SK-N-SH (cell line): ENCODE results near the gene LMTK2. TPM values are rescaled to one million over a fixed set of nuclear protein-coding genes. Genes with fewer than 3 reads are reported as not detected.

Experiments used
- CTCF ChIA-PET: fragments of 300-600, 350-600 bp; formaldehyde crosslinking; extraction: SDS; loops from one replicate; lab custom pipeline; 2021; lab: Yijun Ruan, JAX
- POLR2A ChIA-PET: fragments of 350-600 bp; sonication (Branson Sonifier 250); formaldehyde crosslinking; extraction: SDS; loops from one replicate; lab custom pipeline; 2020; ENCODE audit warnings: antibody characterized with exemption, inconsistent platforms; lab: Yijun Ruan, JAX
- DNase-seq: peaks from one replicate; pipeline ENCODE4 v3.0.0; 2012
- H2AFZ ChIP-seq: fragments of 200-600 bp; sonication (generic); 2 replicates; pipeline ENCODE4 v1.8.1; 2016; ENCODE audit warnings: antibody characterized with exemption, mild to moderate bottlenecking, low read depth
- H3F3A ChIP-seq: fragments of 200-600 bp; sonication (generic); replicated peaks from 2 replicates; pipeline ENCODE3; 2016; ENCODE audit warnings: antibody characterized with exemption, mild to moderate bottlenecking; ENCODE audit not compliant: insufficient read depth
- H3K27ac ChIP-seq, 2 experiments: fragments of 200-500 bp in 1 of 2; fragments of 200-600 bp in 1 of 2; sonication (Bioruptor generic) in 1 of 2; sonication (generic), shearing (Covaris generic) in 1 of 2; 2 replicates each; pipeline versions ENCODE4 v1.5.1 to v1.6.1; 2014 to 2016; ENCODE audit warnings: low read depth in 2 of 2, inconsistent platforms in 1 of 2, low read length in 1 of 2, mild to moderate bottlenecking in 1 of 2, mixed read lengths in 1 of 2
- H3K27me3 ChIP-seq: fragments of 200-600 bp; sonication (generic), shearing (Covaris generic); 2 replicates; pipeline ENCODE4 v1.6.1; 2016; ENCODE audit warnings: mixed run types; ENCODE audit not compliant: insufficient read depth
- H3K36me3 ChIP-seq, 2 experiments: fragments of 200-500 bp in 1 of 2; fragments of 200-600 bp in 1 of 2; sonication (Bioruptor generic) in 1 of 2; sonication (generic) in 1 of 2; replicated peaks in 1 of 2; 2 replicates each; pipeline versions ENCODE3 to v1.5.1; 2014 to 2016; ENCODE audit warnings: low read length in 1 of 2, mild to moderate bottlenecking in 1 of 2; ENCODE audit not compliant: insufficient read depth in 2 of 2, control insufficient read depth in 1 of 2
- H3K4me1 ChIP-seq, 2 experiments: fragments of 200-500 bp in 1 of 2; fragments of 200-600 bp in 1 of 2; sonication (Bioruptor generic) in 1 of 2; sonication (generic), shearing (Covaris generic) in 1 of 2; 2 replicates each; pipeline versions ENCODE4 v1.5.1 to v1.6.1; 2014 to 2016; ENCODE audit warnings: low read depth in 1 of 2, low read length in 1 of 2, mixed run types in 1 of 2; ENCODE audit not compliant: insufficient read depth in 2 of 2, control insufficient read depth in 1 of 2
- H3K4me2 ChIP-seq: fragments of 200-600 bp; sonication (generic), shearing (Covaris generic); 2 replicates; pipeline ENCODE4 v1.6.1; 2017; ENCODE audit warnings: mixed run types
- H3K4me3 ChIP-seq, 2 experiments: fragments of 200-500 bp in 1 of 2; fragments of 200-600 bp in 1 of 2; sonication (Bioruptor generic) in 1 of 2; sonication (generic), shearing (Covaris generic) in 1 of 2; 2 replicates each; pipeline versions ENCODE4 v1.5.1 to v1.8.1; 2014 to 2016; ENCODE audit warnings: low read depth in 2 of 2, inconsistent platforms in 1 of 2, low read length in 1 of 2, mild to moderate bottlenecking in 1 of 2, mixed read lengths in 1 of 2, moderate library complexity in 1 of 2
- H3K79me2 ChIP-seq: fragments of 200-600 bp; sonication (generic); 2 replicates; pipeline ENCODE4 v1.8.1; 2017; ENCODE audit warnings: mild to moderate bottlenecking; ENCODE audit not compliant: insufficient read depth
- H3K9ac ChIP-seq: fragments of 200-600 bp; sonication (generic); 2 replicates; pipeline ENCODE4 v1.6.1; 2017; ENCODE audit warnings: mixed run types
- H3K9me2 ChIP-seq: fragments of 200-600 bp; sonication (generic); 2 replicates; pipeline ENCODE4 v1.6.1; 2017; ENCODE audit warnings: mixed run types
- H3K9me3 ChIP-seq: fragments of 200-600 bp; sonication (generic); 2 replicates; pipeline ENCODE4 v1.6.1; 2017; ENCODE audit warnings: mixed run types, mild to moderate bottlenecking, moderate library complexity
- H4K20me1 ChIP-seq: fragments of 200-600 bp; sonication (generic); 2 replicates; pipeline ENCODE4 v1.6.1; 2017; ENCODE audit warnings: mild to moderate bottlenecking, mixed run types; ENCODE audit not compliant: insufficient read depth
- CHD2 ChIP-seq: fragments of 150-350 bp; IDR thresholded peaks from 2 replicates; pipeline ENCODE4 v1.6.1; 2018; ENCODE audit warnings: low read length; ENCODE audit not compliant: partially characterized antibody
- FOSL2 ChIP-seq: IDR thresholded peaks from 2 replicates; pipeline ENCODE4 v1.4.0; 2012; ENCODE audit warnings: low read depth, mild to moderate bottlenecking, moderate library complexity, borderline replicate concordance
- FOXJ3 ChIP-seq: sonication (generic); formaldehyde crosslinking; IDR thresholded peaks from 2 replicates; pipeline ENCODE4 v1.5.1; 2020; ENCODE audit warnings: mild to moderate bottlenecking, missing genetic modification reagents
- GATA2 ChIP-seq: sonication (generic); formaldehyde crosslinking; IDR thresholded peaks from 2 replicates; pipeline ENCODE4 v1.5.0; 2020; ENCODE audit warnings: mild to moderate bottlenecking, missing genetic modification reagents
- RFX5 ChIP-seq: IDR thresholded peaks from 2 replicates; pipeline ENCODE4 v1.6.1; 2012; ENCODE audit warnings: mild to moderate bottlenecking, improper control_type of control experiment, low read length
- TCF12 ChIP-seq: IDR thresholded peaks from 2 replicates; pipeline ENCODE4 v1.4.0; 2012
- YY1 ChIP-seq: IDR thresholded peaks from 2 replicates; pipeline ENCODE4 v1.4.0; 2012; ENCODE audit warnings: low read depth, mild to moderate bottlenecking
- WGBS: methylation state at CpG from one replicate; pipeline ENCODE4 v1.1.6; 2017; ENCODE audit warnings: low lambda C conversion rate; 5-methylcytosine and 5-hydroxymethylcytosine counted together
- polyA plus RNA-seq, 3 experiments: library from polyadenylated mRNA; depleted of rRNA; stranded (reverse); fragments of >200 nt; gene quantifications; 2 replicates each; pipeline ENCODE4 v1.2.3, GENCODE V29; 2012
- TF ChIP-seq, protein P1 (sequence below): IDR thresholded peaks from 2 replicates; pipeline ENCODE4; 2012
- TF ChIP-seq, protein P2 (sequence below): IDR thresholded peaks from 2 replicates; pipeline ENCODE4 v1.6.1; 2012; ENCODE audit warnings: mild to moderate bottlenecking, low read depth, low read length, moderate library complexity

The LMTK2 gene
- polyA plus RNA-seq, 1 of the 3 experiments (the other 2 are of a cell fraction): 9.0 TPM

DNA sequence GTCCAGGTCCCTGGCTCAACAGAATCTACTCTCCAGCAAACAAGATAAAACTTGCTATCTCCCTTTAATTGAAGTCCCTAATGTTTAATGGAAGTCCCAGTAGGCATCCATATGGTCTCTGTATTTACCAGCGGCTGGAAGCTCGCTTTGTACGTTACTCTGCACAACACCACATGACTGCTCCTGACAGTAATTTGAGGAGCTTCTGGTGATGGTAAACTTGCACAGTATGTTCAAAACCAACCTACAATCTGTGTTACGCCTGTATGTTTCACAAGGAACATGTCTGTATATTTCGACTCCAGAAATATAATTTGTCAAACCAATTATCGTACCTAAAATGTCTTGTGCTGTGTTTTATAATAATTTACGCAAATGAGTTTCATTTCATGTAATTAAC is 149.8 kb downstream of the LMTK2 start:
- Histone ChIP-seq H3K4me2 (no peak overlapping the region), H4K20me1 (no peaks in the 10 kb centered on the region), H3K4me1 (peaks cover 10 to 12% of the 10 kb centered on the region in 2 experiments; a peak in 2 of 4 replicates), H3K4me3 (no peak overlapping the region), H3F3A (no peaks in the 10 kb centered on the region), H3K79me2 (peaks cover 53% of the 10 kb centered on the region), H3K9ac (no peak overlapping the region), H2AFZ (no peak overlapping the region), H3K27me3 (no peaks in the 10 kb centered on the region), H3K9me2 (no peaks in the 10 kb centered on the region), H3K27ac (no peak overlapping the region), H3K9me3 (no peaks in the 10 kb centered on the region), H3K36me3 (peaks cover 13 to 30% of the 10 kb centered on the region in 2 experiments)
- no peak for DNase-seq
- ChIA-PET POLR2A (no interaction called here), CTCF (interaction anchor here (2.4 kb wide), 1 partner anchor 11 kb away, joined by 6 read pairs; no protein-coding TSS in a partner anchor)
- TF ChIP-seq YY1 (no peak), RFX5 (no peak), FOSL2 (no peak), CHD2 (no peak)
- TF ChIP-seq, protein P1, sequence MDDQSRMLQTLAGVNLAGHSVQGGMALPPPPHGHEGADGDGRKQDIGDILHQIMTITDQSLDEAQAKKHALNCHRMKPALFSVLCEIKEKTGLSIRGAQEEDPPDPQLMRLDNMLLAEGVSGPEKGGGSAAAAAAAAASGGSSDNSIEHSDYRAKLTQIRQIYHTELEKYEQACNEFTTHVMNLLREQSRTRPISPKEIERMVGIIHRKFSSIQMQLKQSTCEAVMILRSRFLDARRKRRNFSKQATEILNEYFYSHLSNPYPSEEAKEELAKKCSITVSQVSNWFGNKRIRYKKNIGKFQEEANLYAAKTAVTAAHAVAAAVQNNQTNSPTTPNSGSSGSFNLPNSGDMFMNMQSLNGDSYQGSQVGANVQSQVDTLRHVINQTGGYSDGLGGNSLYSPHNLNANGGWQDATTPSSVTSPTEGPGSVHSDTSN: no peak
- 90% methylated on average over 7 of the region's 7 CpGs for WGBS

DNA sequence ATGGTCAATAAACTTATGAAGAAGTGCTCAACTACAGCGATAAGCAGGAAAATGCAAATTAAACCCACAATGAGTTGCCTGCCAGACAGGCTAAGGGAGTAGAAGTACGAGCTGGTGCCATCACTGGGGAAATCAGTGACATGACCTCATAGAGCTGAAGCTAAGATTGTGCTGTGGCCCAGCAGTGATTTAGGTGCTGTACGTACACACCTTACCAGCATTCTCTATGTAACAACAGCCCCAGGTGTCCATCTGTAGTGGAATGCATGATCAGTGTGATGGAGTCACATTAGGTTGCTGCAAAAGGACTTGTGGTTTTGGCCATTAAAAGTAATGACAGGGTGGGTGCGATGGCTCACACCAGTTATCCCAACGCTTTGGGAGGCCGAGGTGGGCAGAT is 151.0 kb downstream of the LMTK2 start:
- Histone ChIP-seq H3K4me3 (no peak overlapping the region), H3K36me3 (peaks cover 13 to 37% of the 10 kb centered on the region in 2 experiments), H3K79me2 (peaks cover 40% of the 10 kb centered on the region), H3K9me3 (no peaks in the 10 kb centered on the region), H3K27me3 (no peaks in the 10 kb centered on the region), H3K27ac (no peak overlapping the region), H3K4me1 (peaks cover 9% of the 10 kb centered on the region in 2 experiments; a peak in 2 of 4 replicates), H3K9ac (no peak overlapping the region), H3K4me2 (no peak overlapping the region), H3F3A (no peaks in the 10 kb centered on the region), H2AFZ (no peak overlapping the region), H3K9me2 (no peaks in the 10 kb centered on the region), H4K20me1 (no peaks in the 10 kb centered on the region)
- TF ChIP-seq TCF12 (no peak), FOXJ3 (CRISPR knock-in tag) (no peak), GATA2 (CRISPR knock-in tag) (no peak)
- TF ChIP-seq, protein P2, sequence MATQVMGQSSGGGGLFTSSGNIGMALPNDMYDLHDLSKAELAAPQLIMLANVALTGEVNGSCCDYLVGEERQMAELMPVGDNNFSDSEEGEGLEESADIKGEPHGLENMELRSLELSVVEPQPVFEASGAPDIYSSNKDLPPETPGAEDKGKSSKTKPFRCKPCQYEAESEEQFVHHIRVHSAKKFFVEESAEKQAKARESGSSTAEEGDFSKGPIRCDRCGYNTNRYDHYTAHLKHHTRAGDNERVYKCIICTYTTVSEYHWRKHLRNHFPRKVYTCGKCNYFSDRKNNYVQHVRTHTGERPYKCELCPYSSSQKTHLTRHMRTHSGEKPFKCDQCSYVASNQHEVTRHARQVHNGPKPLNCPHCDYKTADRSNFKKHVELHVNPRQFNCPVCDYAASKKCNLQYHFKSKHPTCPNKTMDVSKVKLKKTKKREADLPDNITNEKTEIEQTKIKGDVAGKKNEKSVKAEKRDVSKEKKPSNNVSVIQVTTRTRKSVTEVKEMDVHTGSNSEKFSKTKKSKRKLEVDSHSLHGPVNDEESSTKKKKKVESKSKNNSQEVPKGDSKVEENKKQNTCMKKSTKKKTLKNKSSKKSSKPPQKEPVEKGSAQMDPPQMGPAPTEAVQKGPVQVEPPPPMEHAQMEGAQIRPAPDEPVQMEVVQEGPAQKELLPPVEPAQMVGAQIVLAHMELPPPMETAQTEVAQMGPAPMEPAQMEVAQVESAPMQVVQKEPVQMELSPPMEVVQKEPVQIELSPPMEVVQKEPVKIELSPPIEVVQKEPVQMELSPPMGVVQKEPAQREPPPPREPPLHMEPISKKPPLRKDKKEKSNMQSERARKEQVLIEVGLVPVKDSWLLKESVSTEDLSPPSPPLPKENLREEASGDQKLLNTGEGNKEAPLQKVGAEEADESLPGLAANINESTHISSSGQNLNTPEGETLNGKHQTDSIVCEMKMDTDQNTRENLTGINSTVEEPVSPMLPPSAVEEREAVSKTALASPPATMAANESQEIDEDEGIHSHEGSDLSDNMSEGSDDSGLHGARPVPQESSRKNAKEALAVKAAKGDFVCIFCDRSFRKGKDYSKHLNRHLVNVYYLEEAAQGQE: no peak
- CTCF ChIA-PET: interaction anchor here (0.9 to 2.4 kb wide), 2 partner anchors 10 to 144 kb away, joined by 4 to 6 read pairs; partner anchors contain the start of gene BAIAP2L1
- POLR2A ChIA-PET: no interaction called here
- WGBS: 82% methylated on average over 6 of the region's 6 CpGs
- DNase-seq: no peak

Other genes starting within 250 kb of the LMTK2 start
- gene ASNS, start 234.5 kb upstream of the LMTK2 start, polyA plus RNA-seq (2012; rRNA removed): 11.8 and 13.9 TPM in 2 replicates
- gene OCM2, start 116.7 kb upstream of the LMTK2 start, polyA plus RNA-seq (2012; rRNA removed): not detected in 2 replicates
- gene BHLHA15, start 104.6 kb downstream of the LMTK2 start, polyA plus RNA-seq (2012; rRNA removed): 0.10 TPM in 1 of 2 replicates, not detected in the other
- 6.6 and 6.8 TPM in 2 replicates for gene TECPR1, start 145.4 kb downstream of the LMTK2 start, polyA plus RNA-seq (2012; rRNA removed)
- gene BRI3, start 174.8 kb downstream of the LMTK2 start, polyA plus RNA-seq (2012; rRNA removed): 108 and 128 TPM in 2 replicates